ENCODE measurements around the gene R3HDM1.

- TF ChIP-seq YY1 (IDR thresholded peaks at IDR 0.05; ENCODE audit: insufficient read depth, insufficient read length) (no peak), ZNF274 (IDR thresholded peaks at IDR 0.05; ENCODE audit: low read depth, low read length) (no peak)
These were observed 143.2 kb downstream of the R3HDM1 start for GRCh38 chr2:135674453-135674852.

Data from NT2/D1 (cell line).